ENCODE results near the gene CDA. TPM values are rescaled to one million over a fixed set of nuclear protein-coding genes. Genes with fewer than 3 reads are reported as not detected.

The CDA gene
- total RNA-seq, 1 donor from 2014 or later, result not detected

Other genes with a start within 250 kb of the CDA start
- gene CAMK2N1, start 102.9 kb upstream of the CDA start, total RNA-seq, result 109 TPM
- gene MUL1, start 80.9 kb upstream of the CDA start, total RNA-seq, result 17.5 TPM
- 0.82 TPM for gene FAM43B, start 36.5 kb upstream of the CDA start, total RNA-seq
- 119 TPM for gene PINK1, start 44.4 kb downstream of the CDA start, total RNA-seq
- 110 TPM for gene DDOST, start 72.3 kb downstream of the CDA start, total RNA-seq
- 10.2 TPM for gene KIF17, start 128.9 kb downstream of the CDA start, total RNA-seq
- gene SH2D5, start 143.6 kb downstream of the CDA start, total RNA-seq, result 1.6 TPM
- 423 TPM for gene HP1BP3, start 198.2 kb downstream of the CDA start, total RNA-seq